ENCODE data around the gene MPO.

DNA sequence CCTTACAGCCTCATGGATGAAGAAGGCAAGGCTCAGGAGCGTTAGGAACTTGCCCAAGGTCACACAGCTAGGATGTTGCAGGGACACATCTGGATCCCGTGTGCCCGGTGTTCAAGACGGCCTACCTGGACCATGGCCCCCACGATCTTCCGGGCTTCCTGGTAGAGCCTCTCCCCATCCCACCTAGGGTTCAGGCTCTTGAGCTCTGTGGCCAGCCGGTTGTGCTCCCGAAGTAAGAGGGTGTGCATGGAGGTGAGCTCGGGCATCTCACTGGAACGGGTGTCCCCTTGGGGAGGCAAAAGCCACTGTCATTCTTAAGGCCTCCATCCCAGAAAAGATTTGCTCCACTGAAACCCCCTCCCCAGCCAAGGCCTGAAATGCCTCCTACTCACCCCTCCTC lies 5.3 kb downstream of the MPO start:
- TF ChIP-seq, protein P1, sequence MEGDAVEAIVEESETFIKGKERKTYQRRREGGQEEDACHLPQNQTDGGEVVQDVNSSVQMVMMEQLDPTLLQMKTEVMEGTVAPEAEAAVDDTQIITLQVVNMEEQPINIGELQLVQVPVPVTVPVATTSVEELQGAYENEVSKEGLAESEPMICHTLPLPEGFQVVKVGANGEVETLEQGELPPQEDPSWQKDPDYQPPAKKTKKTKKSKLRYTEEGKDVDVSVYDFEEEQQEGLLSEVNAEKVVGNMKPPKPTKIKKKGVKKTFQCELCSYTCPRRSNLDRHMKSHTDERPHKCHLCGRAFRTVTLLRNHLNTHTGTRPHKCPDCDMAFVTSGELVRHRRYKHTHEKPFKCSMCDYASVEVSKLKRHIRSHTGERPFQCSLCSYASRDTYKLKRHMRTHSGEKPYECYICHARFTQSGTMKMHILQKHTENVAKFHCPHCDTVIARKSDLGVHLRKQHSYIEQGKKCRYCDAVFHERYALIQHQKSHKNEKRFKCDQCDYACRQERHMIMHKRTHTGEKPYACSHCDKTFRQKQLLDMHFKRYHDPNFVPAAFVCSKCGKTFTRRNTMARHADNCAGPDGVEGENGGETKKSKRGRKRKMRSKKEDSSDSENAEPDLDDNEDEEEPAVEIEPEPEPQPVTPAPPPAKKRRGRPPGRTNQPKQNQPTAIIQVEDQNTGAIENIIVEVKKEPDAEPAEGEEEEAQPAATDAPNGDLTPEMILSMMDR (IDR thresholded peaks at IDR 0.05): no peak
- no peak for TF ChIP-seq POLR2A (IDR thresholded peaks at IDR 0.05)

Data from Peyer's patch (tissue), 4 donors.